Gastrocnemius medialis (tissue), 4 donors: Measurements from ENCODE around the gene CCDC91. TPM values are rescaled to one million over a fixed set of nuclear protein-coding genes. Genes with fewer than 3 reads are reported as not detected.
"Not testable (repeated sequence)": the region's sequence is repeated elsewhere in the genome, so short reads cannot be mapped to it uniquely, and the experiment has no call there.

Source experiments
- ATAC-seq, 2 donors: fragments of 150-250 bp; one replicate each; pipeline ENCODE4 v1.9.1; 2016
- DNase-seq, 2 donors: peaks; one replicate each; pipeline ENCODE4 v3.0.0-alpha.2; 2019
- H3K27ac ChIP-seq, 4 donors: fragments of 200-600 bp; sonication (generic); 1 replicate in 1 of 4; 2 replicates in 3 of 4; pipeline ENCODE4 v1.5.1; 2016 to 2018; ENCODE audit warnings: mild to moderate bottlenecking in 2 of 4, moderate library complexity in 1 of 4
- H3K27me3 ChIP-seq, 3 donors: fragments of 200-600 bp; sonication (generic) in 2 of 3; 1 replicate in 1 of 3; 2 replicates in 2 of 3; pipeline versions ENCODE4 v1.5.1 to v1.6.0; 2016 to 2019; ENCODE audit warnings: mild to moderate bottlenecking in 1 of 3, moderate library complexity in 1 of 3
- H3K36me3 ChIP-seq, 2 donors: fragments of 200-600 bp; sonication (generic) in 1 of 2; one replicate each; pipeline ENCODE4 v1.5.1; 2017 to 2018
- H3K4me1 ChIP-seq, 2 donors: fragments of 200-600 bp; sonication (generic) in 1 of 2; one replicate each; pipeline ENCODE4 v1.5.1; 2016 to 2017; ENCODE audit warnings: mild to moderate bottlenecking in 2 of 2
- H3K4me3 ChIP-seq, 4 donors: fragments of 200-600 bp; sonication (generic) in 3 of 4; 1 replicate in 1 of 4; 2 replicates in 3 of 4; pipeline ENCODE4 v1.5.1; 2016 to 2019; ENCODE audit warnings: mild to moderate bottlenecking in 2 of 4
- H3K9me3 ChIP-seq, 3 donors: fragments of 200-600 bp; sonication (generic) in 2 of 3; 1 replicate in 1 of 3; 2 replicates in 2 of 3; pipeline ENCODE4 v1.5.1; 2016 to 2019
- CTCF ChIP-seq, 5 experiments: fragments of 450-650 bp in 3 of 5; fragments of 200-600 bp in 2 of 5; sonication (generic) in 2 of 5; IDR thresholded peaks in 4 of 5; conservative IDR thresholded peaks in 1 of 5; 1 replicate in 4 of 5; 2 replicates in 1 of 5; pipeline ENCODE4 v1.5.1; 2016 to 2019; ENCODE audit warnings: antibody characterized with exemption in 5 of 5, mild to moderate bottlenecking in 3 of 5, moderate library complexity in 3 of 5
- POLR2A ChIP-seq, 2 donors: fragments of 450-650 bp; IDR thresholded peaks; one replicate each; pipeline ENCODE4 v1.6.1; 2017; ENCODE audit warnings: antibody characterized with exemption in 2 of 2, mild to moderate bottlenecking in 2 of 2, moderate library complexity in 2 of 2
- in situ Hi-C, 4 donors: fragments of 200-750 bp; cut with MboI; loops; one replicate each; pipeline versions ENCODE4 v1.15.0 to v1.8.0; 2017; ENCODE audit warnings: low sequenced_read_pairs in 4 of 4
- intact Hi-C: fragments of 100-400 bp; cut with DNase I; formaldehyde crosslinking; loops from one replicate; pipeline ENCODE4 v1.15.1; 2023; ENCODE audit warnings: low total_unique reads
- total RNA-seq, 4 donors: library from RNA; depleted of rRNA; stranded (reverse); fragments of >200 nt; gene quantifications; one replicate each; pipeline versions ENCODE4 v1.1.0 to v1.2.3, GENCODE V29; 2016

Gene CCDC91
- total RNA-seq, 4 donors from 2014 or later: 22.3 to 50.6 (median 36.6) TPM

DNA sequence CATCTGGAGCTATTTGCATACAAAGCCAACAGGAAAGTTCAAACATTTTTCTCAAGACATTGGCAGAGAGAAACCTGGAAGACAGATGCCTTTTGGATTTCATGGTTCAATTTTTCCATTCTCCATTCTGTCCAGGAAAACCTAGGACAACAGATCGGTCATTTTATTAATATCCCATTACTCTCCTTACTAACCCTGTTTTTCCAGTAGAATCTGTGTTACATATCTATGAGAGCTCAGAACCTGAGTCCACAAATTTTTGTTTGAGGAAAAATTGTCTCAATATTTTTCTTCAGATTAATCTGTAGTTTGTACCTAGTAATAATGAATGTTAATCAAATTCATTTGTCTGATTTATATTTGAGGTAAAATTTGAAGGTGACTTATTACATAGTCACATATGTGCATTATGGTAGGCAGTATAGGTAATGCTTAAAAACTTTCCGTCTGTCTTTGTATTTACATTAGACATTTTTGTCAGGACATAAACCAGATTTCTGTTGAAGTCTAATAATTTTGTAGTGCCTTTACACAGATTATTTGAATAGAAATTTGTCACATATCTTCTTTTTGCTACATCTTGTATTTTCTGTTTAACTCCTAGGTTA is 75.3 kb downstream of the CCDC91 start:
- intact Hi-C loops (no loop called here), in situ Hi-C loops (no loop called here)
- Histone ChIP-seq H3K4me1 (no peaks in the 10 kb centered on the region), H3K27ac (no peak overlapping the region), H3K4me3 (no peak overlapping the region), H3K9me3 (no peaks in the 10 kb centered on the region), H3K27me3 (no peaks in the 10 kb centered on the region), H3K36me3 (no peaks in the 10 kb centered on the region)
- DNase-seq (no peak), ATAC-seq (no peak)
- TF ChIP-seq POLR2A (IDR thresholded peaks at IDR 0.05) (no peak), CTCF (IDR thresholded peaks at IDR 0.05 in 4 of 5, conservative IDR thresholded peaks at IDR 0.05 in 1 of 5) (no peak)

DNA sequence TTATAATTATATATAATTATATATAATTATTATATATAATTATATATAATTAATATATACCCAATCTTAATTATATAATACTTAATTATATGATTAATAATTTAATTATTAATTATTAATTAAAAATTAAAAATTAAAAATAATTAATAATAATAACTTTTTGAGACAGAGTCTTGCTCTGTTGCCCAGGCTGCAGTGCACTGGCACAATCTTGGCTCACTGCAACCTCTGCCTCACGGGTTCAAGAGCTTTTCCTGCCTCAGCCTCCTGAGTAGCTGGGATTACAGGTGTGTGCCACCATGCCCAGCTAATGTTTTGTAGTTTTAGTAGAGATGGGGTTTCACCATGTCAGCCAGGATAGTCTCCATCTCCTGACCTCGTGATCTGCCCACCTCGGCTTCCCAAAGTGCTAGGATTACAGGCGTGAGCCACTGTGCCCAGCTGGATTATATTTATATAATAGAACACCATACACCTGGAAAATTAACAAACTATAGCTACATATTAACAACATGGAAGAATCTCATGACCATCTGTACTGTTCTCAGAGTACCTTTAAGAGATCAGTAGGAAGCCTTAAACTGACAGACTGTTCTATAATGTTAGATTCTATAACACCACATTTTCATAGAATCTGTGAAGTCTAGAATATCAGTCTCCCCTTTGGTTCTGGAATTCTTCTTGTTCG is 77.8 kb downstream of the CCDC91 start:
- H3K36me3 ChIP-seq, H3K4me3 ChIP-seq, H3K9me3 ChIP-seq, ATAC-seq, in situ Hi-C loops, intact Hi-C loops, DNase-seq, H3K27me3 ChIP-seq, H3K27ac ChIP-seq, H3K4me1 ChIP-seq: not testable (repeated sequence)

GRCh38 chr12:28268608-28269229 is 78.5 kb downstream of the CCDC91 start:
- Histone ChIP-seq H3K9me3 (peaks cover 0 to 4% (median 0%) of the 10 kb centered on the region in 3 donors), H3K27ac (no peak overlapping the region), H3K27me3 (no peaks in the 10 kb centered on the region), H3K4me3 (no peak overlapping the region), H3K4me1 (no peaks in the 10 kb centered on the region), H3K36me3 (peaks cover 0 to 9% of the 10 kb centered on the region in 2 donors)
- no peak for DNase-seq
- intact Hi-C loops (no loop called here), in situ Hi-C loops (no loop called here)
- ATAC-seq: no peak
- TF ChIP-seq CTCF (IDR thresholded peaks at IDR 0.05 in 4 of 5, conservative IDR thresholded peaks at IDR 0.05 in 1 of 5): no peak
- TF ChIP-seq POLR2A (IDR thresholded peaks at IDR 0.05): no peak

DNA sequence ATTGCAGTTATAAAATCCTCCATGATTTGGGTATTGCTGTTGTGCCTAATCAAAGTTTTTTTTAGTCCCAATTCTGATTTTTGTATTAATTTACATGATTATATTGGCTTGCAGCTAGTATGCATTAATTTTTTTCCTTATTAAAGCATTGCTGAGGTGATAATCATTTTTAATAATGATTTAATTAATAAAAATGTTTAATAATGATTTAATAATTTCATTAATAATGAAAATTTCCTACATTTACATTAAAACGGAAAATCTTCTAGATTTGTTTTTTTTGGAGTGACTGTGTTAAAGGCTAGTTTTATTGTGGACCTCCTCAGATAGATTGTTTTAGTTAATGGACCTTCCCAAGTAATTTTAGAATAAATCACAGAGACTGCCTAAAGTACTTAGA is 79.6 kb downstream of the CCDC91 start:
- no peak for ATAC-seq
- no peak for DNase-seq
- no peaks in the 10 kb centered on the region for H3K27me3 ChIP-seq
- no peak overlapping the region for H3K4me3 ChIP-seq
- H3K4me1 ChIP-seq: no peaks in the 10 kb centered on the region
- intact Hi-C loops (no loop called here), in situ Hi-C loops (no loop called here)
- TF ChIP-seq POLR2A (IDR thresholded peaks at IDR 0.05) (no peak), CTCF (IDR thresholded peaks at IDR 0.05 in 4 of 5, conservative IDR thresholded peaks at IDR 0.05 in 1 of 5) (no peak)
- H3K9me3 ChIP-seq: peaks cover 0 to 4% (median 0%) of the 10 kb centered on the region in 3 donors
- H3K36me3 ChIP-seq: peaks cover 0 to 9% of the 10 kb centered on the region in 2 donors
- H3K27ac ChIP-seq: no peak overlapping the region

GRCh38 chr12:28278499-28278898 is 88.2 kb downstream of the CCDC91 start:
- no peaks in the 10 kb centered on the region for H3K36me3 ChIP-seq
- DNase-seq: no peak
- no peaks in the 10 kb centered on the region for H3K9me3 ChIP-seq
- no peak for TF ChIP-seq POLR2A (IDR thresholded peaks at IDR 0.05)
- TF ChIP-seq CTCF (IDR thresholded peaks at IDR 0.05 in 4 of 5, conservative IDR thresholded peaks at IDR 0.05 in 1 of 5): no peak
- H3K27me3 ChIP-seq: no peaks in the 10 kb centered on the region
- no peak overlapping the region for H3K27ac ChIP-seq
- in situ Hi-C loops: no loop called here
- no peak overlapping the region for H3K4me3 ChIP-seq
- no peak for ATAC-seq
- no peaks in the 10 kb centered on the region for H3K4me1 ChIP-seq
- intact Hi-C loops: no loop called here
